Left renal pelvis (tissue), 4 donors: ENCODE data around the gene ERICH2. TPM values are rescaled to one million over a fixed set of nuclear protein-coding genes. Genes with fewer than 3 reads are reported as not detected.

Source experiments
- DNase-seq, 4 donors: peaks; one replicate each; pipeline ENCODE4 v3.0.0-alpha.2; 2013; ENCODE audit warnings: low read depth in 4 of 4, low spot score in 3 of 4
- polyA plus RNA-seq, 4 donors: library from polyadenylated mRNA; unstranded; fragments of 120-200 nt; gene quantifications; one replicate each; pipeline ENCODE4 v1.2.1, GENCODE V29; 2013; ENCODE audit not compliant: insufficient read length in 4 of 4

ERICH2 gene
- polyA plus RNA-seq, 4 donors = 2.0 to 3.6 (median 2.1) TPM; not detected in 1

- no peak for DNase-seq
Measured at GRCh38 chr2:170762760-170763159, 7.4 kb upstream of the ERICH2 start.

- DNase-seq = no peak
Measured at GRCh38 chr2:170763232-170763631, 6.9 kb upstream of the ERICH2 start.

- no peak for DNase-seq
Measured at GRCh38 chr2:170764880-170765261, 5.3 kb upstream of the ERICH2 start.

- no peak for DNase-seq
Measured at GRCh38 chr2:170766693-170767092, 3.5 kb upstream of the ERICH2 start.

- DNase-seq = peak; percentile 33 to 39 (median 36)
Measured at GRCh38 chr2:170770606-170771420, 635 bp downstream of the ERICH2 start.

GRCh38 chr2:170771421-170771937 lies 1.3 kb downstream of the ERICH2 start:
- no peak for DNase-seq

GRCh38 chr2:170772295-170772694 lies 2.1 kb downstream of the ERICH2 start:
- no peak for DNase-seq

GRCh38 chr2:170774074-170774473 lies 3.9 kb downstream of the ERICH2 start:
- DNase-seq = no peak

GRCh38 chr2:170778900-170779299 lies 8.7 kb downstream of the ERICH2 start:
- no peak for DNase-seq

GRCh38 chr2:170779304-170779703 lies 9.1 kb downstream of the ERICH2 start:
- DNase-seq = no peak

GRCh38 chr2:170782673-170783072 lies 12.5 kb downstream of the ERICH2 start:
- no peak for DNase-seq

GRCh38 chr2:170783549-170783948 lies 13.4 kb downstream of the ERICH2 start:
- no peak for DNase-seq

- DNase-seq = no peak
Measured at GRCh38 chr2:170798996-170799395, 28.8 kb downstream of the ERICH2 start.

- DNase-seq = no peak
Measured at GRCh38 chr2:170806548-170806947, 36.4 kb downstream of the ERICH2 start.

- DNase-seq = peak in 2 of 4 donors; percentile 76 to 78
Measured at GRCh38 chr2:170812710-170813600, 42.8 kb downstream of the ERICH2 start.

- DNase-seq = peak in 2 of 4 donors; percentile 62 to 75
Measured at GRCh38 chr2:170813611-170814532, 43.7 kb downstream of the ERICH2 start.

GRCh38 chr2:170814533-170815230 lies 44.5 kb downstream of the ERICH2 start:
- no peak for DNase-seq

GRCh38 chr2:170815311-170815710 lies 45.1 kb downstream of the ERICH2 start:
- DNase-seq = no peak

GRCh38 chr2:170815746-170816503 lies 45.7 kb downstream of the ERICH2 start:
- DNase-seq = no peak
